MG63 (cell line): Measurements from ENCODE around the gene UTP20. TPM values are rescaled to one million over a fixed set of nuclear protein-coding genes. Genes with fewer than 3 reads are reported as not detected.
"Not testable (repeated sequence)": the region's sequence is repeated elsewhere in the genome, so short reads cannot be mapped to it uniquely, and the experiment has no call there.

Source experiments
- DNase-seq: peaks from one replicate; pipeline ENCODE4 v3.0.0-alpha.2; 2020
- H3K27me3 ChIP-seq: fragments of 250-450 bp; sonication (Bioruptor Pico); 2 replicates; pipeline ENCODE4 v1.5.1; 2020; ENCODE audit warnings: mild to moderate bottlenecking, moderate library complexity
- H3K36me3 ChIP-seq: fragments of 250-450 bp; sonication (Bioruptor Pico); 2 replicates; pipeline ENCODE4 v1.5.1; 2020; ENCODE audit warnings: mild to moderate bottlenecking, moderate library complexity
- H3K4me3 ChIP-seq: fragments of 250-450 bp; sonication (Bioruptor Pico); 2 replicates; pipeline ENCODE4 v1.5.1; 2020; ENCODE audit warnings: mild to moderate bottlenecking, moderate library complexity
- H3K9me3 ChIP-seq: fragments of 250-450 bp; sonication (Bioruptor Pico); 2 replicates; pipeline ENCODE4 v1.5.1; 2020; ENCODE audit warnings: mild to moderate bottlenecking, moderate library complexity
- total RNA-seq: library from RNA; depleted of rRNA; stranded (reverse); fragments of >200 nt; shearing (Covaris generic); gene quantifications from 2 replicates; pipeline ENCODE4 v1.2.3, GENCODE V29; 2014; ENCODE audit warnings: low replicate concordance; rRNA removed

Gene UTP20
- total RNA-seq, 1 experiment from 2014 or later = 11.2 TPM

- Histone ChIP-seq H3K36me3 (peaks cover 52% of the 10 kb centered on the region), H3K27me3 (no peaks in the 10 kb centered on the region), H3K9me3 (no peaks in the 10 kb centered on the region), H3K4me3 (no peak overlapping the region)
- DNase-seq = no peak
These were observed 99.2 kb downstream of the UTP20 start for GRCh38 chr12:101379149-101379548.

- not testable (repeated sequence) for H3K9me3 ChIP-seq, DNase-seq, H3K27me3 ChIP-seq, H3K4me3 ChIP-seq
- H3K36me3 ChIP-seq = peaks cover 63% of the 10 kb centered on the region
These were observed 111.3 kb downstream of the UTP20 start for GRCh38 chr12:101391181-101391580.

- Histone ChIP-seq H3K4me3 (peak overlapping the region; percentile 79), H3K36me3 (peaks cover 18% of the 10 kb centered on the region), H3K27me3 (no peaks in the 10 kb centered on the region), H3K9me3 (no peaks in the 10 kb centered on the region)
- no peak for DNase-seq
These were observed 127.1 kb downstream of the UTP20 start for GRCh38 chr12:101407049-101407435.

DNA sequence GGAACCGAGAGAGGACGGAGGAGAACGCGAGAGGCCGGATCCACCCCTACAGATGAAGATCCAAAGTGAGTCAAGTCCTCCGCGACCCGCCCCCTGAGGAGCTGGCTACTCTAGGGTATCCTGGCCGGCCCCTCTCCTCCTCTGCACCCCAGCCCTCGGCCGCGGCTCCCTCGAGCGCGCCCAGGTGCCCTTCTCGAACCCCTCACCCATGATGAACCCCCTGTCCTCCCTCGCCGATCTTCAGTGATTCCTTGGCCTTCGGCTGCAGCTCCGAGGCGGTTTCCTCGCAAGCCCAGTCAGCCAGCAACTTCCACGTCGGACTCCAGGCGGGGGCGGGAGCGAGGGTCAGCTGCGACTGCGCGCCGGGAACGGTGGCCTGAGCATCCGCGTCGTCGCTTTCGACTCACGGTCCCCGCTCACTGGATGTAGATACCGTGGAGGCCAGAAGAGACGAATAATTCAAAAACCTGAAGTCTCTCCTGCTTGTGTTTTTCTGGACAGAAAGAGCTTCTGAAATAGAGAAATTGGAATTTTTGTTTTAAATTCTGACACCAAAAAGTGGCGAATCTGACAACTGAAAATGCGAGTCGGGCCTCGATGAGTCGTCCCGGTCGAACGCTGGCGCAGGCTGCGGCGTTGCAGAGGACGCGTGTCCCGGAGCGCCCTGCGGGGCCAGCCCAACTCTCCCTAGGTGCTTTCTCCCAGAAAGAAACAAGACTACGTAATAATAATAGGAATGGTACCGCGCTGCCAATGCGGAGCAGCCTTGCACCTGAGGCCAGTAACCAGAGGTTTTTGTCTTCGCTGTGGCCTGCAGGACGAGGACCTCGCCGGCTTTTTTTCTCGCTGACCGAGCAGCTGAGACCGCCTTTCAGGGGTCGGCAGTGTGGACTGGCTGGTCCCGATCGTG lies 127.8 kb downstream of the UTP20 start, which contains the start of gene ARL1:
TSS of gene ARL1 (minus strand) at position 337 of the 910 bp plus-strand sequence. CDS start at position 210, 127 bp downstream.
- H3K9me3 ChIP-seq = no peaks in the 10 kb centered on the region
- H3K36me3 ChIP-seq = peaks cover 18% of the 10 kb centered on the region
- H3K4me3 ChIP-seq = peak within 1 kb of the TSS; percentile 79
- no peaks in the 10 kb centered on the region for H3K27me3 ChIP-seq
- peak; percentile 90 for DNase-seq

DNA sequence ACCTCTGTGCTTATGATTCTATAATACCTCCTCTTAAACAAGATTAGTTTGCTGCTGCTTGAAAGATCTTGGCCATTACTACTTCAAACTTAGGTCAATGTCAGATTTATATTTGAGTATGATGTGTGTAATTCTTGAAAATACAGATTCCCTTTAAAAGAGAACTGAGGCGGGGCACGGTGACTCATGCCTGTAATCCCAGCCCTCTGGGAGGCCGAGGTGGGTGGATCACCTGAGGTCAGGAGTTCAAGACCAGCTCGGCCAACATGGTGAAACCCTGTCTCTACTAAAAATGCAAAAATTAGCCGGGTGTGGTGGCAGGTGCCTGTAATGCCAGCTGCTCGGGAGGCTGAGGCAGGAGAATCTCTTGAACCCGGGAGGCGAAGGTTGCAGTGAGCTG lies 130.3 kb downstream of the UTP20 start:
- H3K4me3 ChIP-seq, H3K36me3 ChIP-seq, H3K9me3 ChIP-seq, H3K27me3 ChIP-seq, DNase-seq: not testable (repeated sequence)

DNA sequence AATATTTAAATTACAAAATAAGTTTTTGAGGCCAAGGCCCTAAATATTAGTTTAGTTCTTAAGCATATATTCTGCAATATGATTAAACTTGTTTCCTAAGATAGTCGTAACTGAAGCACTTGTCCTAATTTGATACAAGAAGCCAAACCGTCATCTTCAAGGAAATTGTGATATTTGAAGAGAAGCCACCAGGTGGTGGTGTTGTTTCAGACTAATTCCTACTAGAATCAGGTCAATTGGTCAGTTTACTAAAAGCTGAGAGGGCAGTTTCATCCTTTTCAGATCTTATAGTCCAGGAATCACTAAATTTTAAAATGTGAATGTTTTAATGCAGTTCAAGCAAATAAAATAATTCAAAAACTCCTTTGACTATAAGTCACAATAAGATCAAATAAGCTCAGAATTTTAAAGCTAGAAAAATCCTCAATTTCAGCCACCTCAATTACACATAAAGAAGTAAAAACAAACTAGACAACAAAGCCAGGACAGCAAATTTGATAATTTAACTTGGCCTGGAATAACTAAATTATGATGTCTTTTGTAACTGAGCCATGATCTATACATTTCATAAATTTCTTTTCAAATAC lies 134.7 kb downstream of the UTP20 start:
- Histone ChIP-seq H3K4me3 (no peak overlapping the region), H3K36me3 (no peaks in the 10 kb centered on the region), H3K9me3 (no peaks in the 10 kb centered on the region), H3K27me3 (no peaks in the 10 kb centered on the region; the same call in 1 of the 2 replicates)
- DNase-seq = no peak

DNA sequence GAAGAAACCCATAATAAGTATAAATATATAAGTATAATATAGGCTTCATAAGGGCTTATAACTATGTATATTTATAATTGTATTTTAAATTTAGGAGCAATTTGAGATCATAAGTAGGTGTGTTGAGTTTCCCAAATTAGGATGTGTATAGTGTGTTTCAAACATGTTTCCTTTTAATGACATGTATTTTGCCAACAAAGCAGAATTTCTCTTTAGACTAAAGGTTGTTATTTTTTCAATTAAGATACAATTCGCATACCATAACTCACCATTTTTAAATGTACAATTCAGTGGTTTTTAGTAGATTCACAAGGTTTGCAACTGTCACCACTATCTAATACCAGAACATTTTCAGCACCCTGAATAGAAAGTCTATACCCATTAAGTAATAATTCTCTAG lies 135.3 kb downstream of the UTP20 start:
- H3K4me3 ChIP-seq = no peak overlapping the region
- DNase-seq = no peak
- H3K27me3 ChIP-seq = no peaks in the 10 kb centered on the region; the same call in 1 of the 2 replicates
- no peaks in the 10 kb centered on the region for H3K36me3 ChIP-seq
- no peaks in the 10 kb centered on the region for H3K9me3 ChIP-seq

- not testable (repeated sequence) for H3K4me3 ChIP-seq, H3K36me3 ChIP-seq, H3K27me3 ChIP-seq, DNase-seq, H3K9me3 ChIP-seq
These were observed 142.2 kb downstream of the UTP20 start for GRCh38 chr12:101422066-101422465.

GRCh38 chr12:101424620-101425019 lies 144.7 kb downstream of the UTP20 start:
- H3K4me3 ChIP-seq = no peak overlapping the region
- H3K36me3 ChIP-seq = no peaks in the 10 kb centered on the region
- no peaks in the 10 kb centered on the region for H3K27me3 ChIP-seq
- DNase-seq = no peak
- H3K9me3 ChIP-seq = no peaks in the 10 kb centered on the region

- Histone ChIP-seq H3K36me3 (no peaks in the 10 kb centered on the region), H3K9me3 (no peaks in the 10 kb centered on the region), H3K27me3 (no peaks in the 10 kb centered on the region), H3K4me3 (no peak overlapping the region)
- no peak for DNase-seq
These were observed 150.6 kb downstream of the UTP20 start for GRCh38 chr12:101430456-101430855.

- Histone ChIP-seq H3K9me3 (no peaks in the 10 kb centered on the region), H3K4me3 (no peak overlapping the region), H3K27me3 (no peaks in the 10 kb centered on the region), H3K36me3 (no peaks in the 10 kb centered on the region)
- DNase-seq = no peak
These were observed 156.2 kb downstream of the UTP20 start for GRCh38 chr12:101436136-101436535.

Other genes with a start within 250 kb of the UTP20 start
- gene SLC5A8, start 69.9 kb upstream of the UTP20 start, total RNA-seq = not detected in 2 replicates
- gene ARL1, start 127.7 kb downstream of the UTP20 start, total RNA-seq = 73.0 and 176 TPM in 2 replicates
- gene SPIC, start 195.2 kb downstream of the UTP20 start, total RNA-seq = not detected in 2 replicates